Fibroblast of the aortic adventitia (primary cell): Measurements from ENCODE around the gene TECR. TPM values are rescaled to one million over a fixed set of nuclear protein-coding genes. Genes with fewer than 3 reads are reported as not detected.

Experiments
- DNase-seq: peaks from one replicate; pipeline ENCODE4 v3.0.0-alpha.2; 2010; ENCODE audit warnings: low read depth
- H3K4me3 ChIP-seq: 2 replicates; pipeline ENCODE4 v1.5.1; 2011; ENCODE audit warnings: low read depth, mild to moderate bottlenecking, control low read depth, low read length, moderate library complexity
- total RNA-seq: library from RNA; depleted of rRNA; stranded (reverse); fragments of >200 nt; gene quantifications from 2 replicates; pipeline ENCODE4 v1.2.3, GENCODE V29; 2012; ENCODE audit warnings: low replicate concordance
- TF ChIP-seq, protein P1 (sequence below): IDR thresholded peaks from 2 replicates; pipeline ENCODE4 v1.5.1; 2011; ENCODE audit warnings: mild to moderate bottlenecking, low read length, control low read depth, inconsistent platforms; ENCODE audit not compliant: insufficient read depth

Gene TECR
- total RNA-seq, 1 donor: 41.8 TPM

DNA sequence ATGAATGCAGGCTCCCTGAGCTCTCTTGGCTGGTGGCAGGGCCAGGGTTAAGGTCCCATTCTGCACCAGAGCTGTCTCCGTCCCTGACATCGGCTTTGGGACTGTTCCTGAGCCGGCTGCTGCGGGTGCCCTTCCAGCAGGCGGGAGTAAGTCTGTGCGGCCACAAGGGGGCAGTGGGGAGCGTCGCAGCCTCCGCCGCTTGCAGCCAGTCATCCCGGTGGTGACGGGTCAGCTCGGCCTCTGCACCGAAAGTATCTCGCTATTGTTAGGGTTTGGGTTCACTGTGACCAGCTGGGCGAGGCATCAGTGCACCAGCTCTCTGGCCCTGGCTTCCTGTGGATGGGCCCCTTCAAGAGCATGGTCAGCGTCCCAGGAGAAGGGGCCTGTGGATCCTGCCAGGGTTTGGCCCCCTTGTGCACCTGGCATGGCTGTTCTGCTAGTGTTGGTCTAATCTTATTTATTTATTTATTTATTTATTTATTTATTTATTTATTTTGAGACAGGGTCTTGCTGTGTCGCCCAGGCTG is 27.3 kb downstream of the TECR start:
- peak overlapping the region; percentile 37 for H3K4me3 ChIP-seq
- TF ChIP-seq, protein P1, sequence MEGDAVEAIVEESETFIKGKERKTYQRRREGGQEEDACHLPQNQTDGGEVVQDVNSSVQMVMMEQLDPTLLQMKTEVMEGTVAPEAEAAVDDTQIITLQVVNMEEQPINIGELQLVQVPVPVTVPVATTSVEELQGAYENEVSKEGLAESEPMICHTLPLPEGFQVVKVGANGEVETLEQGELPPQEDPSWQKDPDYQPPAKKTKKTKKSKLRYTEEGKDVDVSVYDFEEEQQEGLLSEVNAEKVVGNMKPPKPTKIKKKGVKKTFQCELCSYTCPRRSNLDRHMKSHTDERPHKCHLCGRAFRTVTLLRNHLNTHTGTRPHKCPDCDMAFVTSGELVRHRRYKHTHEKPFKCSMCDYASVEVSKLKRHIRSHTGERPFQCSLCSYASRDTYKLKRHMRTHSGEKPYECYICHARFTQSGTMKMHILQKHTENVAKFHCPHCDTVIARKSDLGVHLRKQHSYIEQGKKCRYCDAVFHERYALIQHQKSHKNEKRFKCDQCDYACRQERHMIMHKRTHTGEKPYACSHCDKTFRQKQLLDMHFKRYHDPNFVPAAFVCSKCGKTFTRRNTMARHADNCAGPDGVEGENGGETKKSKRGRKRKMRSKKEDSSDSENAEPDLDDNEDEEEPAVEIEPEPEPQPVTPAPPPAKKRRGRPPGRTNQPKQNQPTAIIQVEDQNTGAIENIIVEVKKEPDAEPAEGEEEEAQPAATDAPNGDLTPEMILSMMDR: peak; percentile 98
- peak; percentile 83 for DNase-seq

DNA sequence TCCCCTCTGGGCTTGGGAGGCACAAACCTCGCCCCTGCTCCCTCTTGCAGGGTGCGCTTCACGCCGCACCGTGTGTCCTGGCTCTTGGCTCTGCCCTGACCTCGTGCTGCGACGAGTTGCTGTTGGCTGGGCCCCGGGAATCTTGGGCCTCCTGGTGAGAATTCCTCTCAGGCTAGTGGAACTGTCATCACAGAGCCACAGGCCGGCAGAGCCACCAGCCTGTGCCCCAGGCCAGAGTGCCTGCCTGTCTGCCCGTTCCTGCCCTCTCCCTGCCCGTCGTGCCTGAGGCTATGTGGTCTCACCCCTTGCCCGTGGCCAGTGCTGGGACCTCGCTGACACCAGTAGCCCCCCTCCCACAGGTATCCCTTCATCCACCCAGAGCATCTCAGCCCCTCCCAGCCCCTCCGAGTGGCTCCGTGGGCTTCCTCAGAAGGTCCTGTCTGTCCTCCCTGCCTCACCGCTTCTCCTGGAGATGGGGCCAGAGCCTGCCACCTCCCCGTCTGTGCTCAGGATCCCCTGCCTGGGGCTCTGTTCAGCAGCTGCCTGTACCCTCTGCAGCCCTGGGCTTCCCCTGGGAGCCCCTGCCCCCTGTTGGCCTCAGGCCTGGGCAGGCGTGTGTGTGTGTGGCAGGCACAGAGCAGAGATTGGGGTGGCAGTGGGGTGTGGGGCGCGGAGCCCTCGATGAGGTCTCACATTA is 29.1 kb downstream of the TECR start:
- TF ChIP-seq, protein P1: no peak
- H3K4me3 ChIP-seq: no peak overlapping the region
- no peak for DNase-seq

DNA sequence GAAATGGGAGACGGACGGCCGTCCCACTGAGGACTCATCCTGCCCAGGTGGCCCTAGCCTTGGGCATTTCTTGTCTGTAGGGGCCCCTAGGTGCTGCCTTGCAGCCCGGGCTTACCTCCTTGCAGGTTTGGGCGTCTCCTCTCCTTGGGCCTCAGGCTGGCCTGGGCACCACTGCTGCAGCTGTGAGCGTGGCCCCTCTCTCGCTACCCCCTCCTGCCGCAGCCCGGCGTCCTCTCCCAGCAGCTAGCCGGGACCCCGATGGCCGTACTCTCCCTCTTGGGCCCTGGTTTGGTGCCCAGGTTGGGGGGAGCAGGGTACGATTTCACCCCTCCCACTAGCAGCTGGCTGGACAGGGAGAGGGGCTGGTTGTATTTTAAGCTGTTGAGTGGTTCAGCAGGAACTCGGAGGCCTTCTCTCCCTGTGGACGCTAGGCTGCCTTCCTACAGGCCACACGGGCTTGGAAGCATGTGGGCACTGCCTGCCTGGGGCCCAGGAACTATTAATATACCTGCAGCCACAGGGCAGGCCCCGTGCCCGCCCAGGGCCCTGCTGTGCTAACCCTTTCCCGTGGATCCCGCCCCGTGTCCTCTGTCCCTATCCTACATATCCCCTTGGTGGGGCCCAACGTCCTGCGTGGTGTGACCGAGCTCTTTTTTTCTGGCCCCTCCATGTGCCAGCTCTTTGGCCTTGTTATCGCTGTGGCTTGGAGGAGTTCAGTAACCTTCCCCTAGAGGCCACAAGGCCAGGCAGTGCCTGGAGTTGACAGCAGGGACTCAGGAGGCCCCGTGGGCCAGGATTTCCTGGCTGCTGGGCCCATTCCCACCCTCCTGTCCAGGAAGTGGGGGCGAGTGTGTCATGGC is 30.8 kb downstream of the TECR start:
- no peak for DNase-seq
- TF ChIP-seq, protein P1: no peak

DNA sequence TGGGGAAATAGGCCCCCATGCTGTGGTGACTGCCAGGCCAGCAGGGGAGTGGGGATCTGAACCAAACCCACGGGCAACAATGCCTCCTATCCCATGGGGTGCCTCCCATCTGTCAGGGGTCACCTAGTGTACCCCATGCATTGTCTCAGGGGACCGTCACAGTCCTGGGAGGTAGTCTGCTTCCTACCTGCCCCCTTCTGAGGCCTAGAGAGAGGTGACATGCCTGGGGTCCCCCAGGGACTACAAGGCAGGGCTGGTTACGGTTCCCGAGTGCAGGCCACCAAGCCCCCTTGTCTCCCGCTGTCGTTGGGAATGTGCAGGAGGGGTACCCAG is 31.3 kb downstream of the TECR start:
- DNase-seq: no peak
- TF ChIP-seq, protein P1: no peak
- H3K4me3 ChIP-seq: no peak overlapping the region

More for the DNA sequence above, 30.8 kb downstream of the TECR start:
- H3K4me3 ChIP-seq: no peak overlapping the region

DNA sequence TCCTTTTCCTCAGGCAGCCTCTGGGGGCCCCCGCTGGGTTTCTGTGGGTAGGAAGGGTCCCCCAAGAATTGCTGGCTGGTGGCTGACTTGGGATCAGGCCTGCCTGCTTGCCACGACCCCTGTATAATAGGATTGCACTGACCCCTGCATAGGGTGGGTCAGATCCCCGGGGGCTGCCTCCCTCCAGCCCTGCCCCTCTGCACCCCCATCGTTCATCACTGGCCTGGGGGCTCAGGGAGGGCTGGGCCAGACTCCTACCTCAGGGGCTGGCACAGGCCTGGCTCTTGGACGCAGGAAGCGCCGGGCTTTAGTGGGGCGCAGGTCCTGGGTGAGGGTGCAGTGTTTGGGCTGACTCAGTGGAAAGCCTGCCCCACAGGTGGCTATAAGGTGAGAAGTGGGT is 31.9 kb downstream of the TECR start:
- no peak overlapping the region for H3K4me3 ChIP-seq
- TF ChIP-seq, protein P1: no peak
- no peak for DNase-seq

DNA sequence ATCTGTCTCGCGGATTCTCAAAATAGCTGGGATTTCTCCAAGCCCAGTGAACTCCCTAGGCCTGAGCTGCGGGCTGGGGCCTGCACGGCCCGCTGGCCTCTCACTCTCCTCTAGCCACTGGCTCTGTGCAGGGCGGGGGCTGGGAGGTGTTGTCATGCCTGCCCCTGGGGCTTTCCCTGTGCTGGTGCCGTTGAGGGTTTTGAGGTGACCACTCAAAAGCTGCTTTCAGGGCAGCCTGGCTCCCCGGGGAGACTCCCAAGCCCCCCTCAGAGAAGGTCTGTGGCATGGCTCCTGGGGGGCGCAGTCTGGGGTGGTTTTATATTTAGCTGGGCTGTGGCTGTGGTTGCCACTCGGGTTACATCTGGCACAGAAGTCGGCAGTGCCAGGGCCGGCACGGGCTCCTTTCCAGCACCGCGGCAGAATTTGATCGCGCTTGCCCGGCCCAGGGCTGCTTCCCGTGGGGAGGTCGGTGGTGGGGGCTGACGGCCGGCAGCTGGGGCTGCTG is 32.5 kb downstream of the TECR start:
- DNase-seq: peak; percentile 37
- no peak overlapping the region for H3K4me3 ChIP-seq

More for the DNA sequence above, 32.5 kb downstream of the TECR start:
- TF ChIP-seq, protein P1: no peak
